MM.1S (cell line): ENCODE results near the gene CHID1.
A peak's percentile ranks its signal among the peaks of the same experiment; 100 is the strongest.

Experiments used
- DNase-seq: peaks from one replicate; pipeline ENCODE4 v3.0.0-alpha.2; 2015
- H2AFZ ChIP-seq: fragments of 300-600 bp; sonication (generic); 2 replicates; pipeline ENCODE4 v1.6.0; 2016; ENCODE audit warnings: antibody characterized with exemption, low read length
- H3F3A ChIP-seq: fragments of 300-600 bp; sonication (generic); 2 replicates; pipeline ENCODE4 v1.6.1; 2016; ENCODE audit warnings: mild to moderate bottlenecking, antibody characterized with exemption, low read length, moderate library complexity, mixed read lengths; ENCODE audit not compliant: insufficient read depth
- H3K27ac ChIP-seq: fragments of 300-600 bp; sonication (generic); 2 replicates; pipeline ENCODE4 v1.5.1; 2016; ENCODE audit warnings: mild to moderate bottlenecking, low read length
- H3K27me3 ChIP-seq: fragments of 300-600 bp; sonication (generic); replicated peaks from 2 replicates; pipeline ENCODE4 v1.6.0; 2016; ENCODE audit warnings: low read length; ENCODE audit not compliant: insufficient read depth
- H3K36me3 ChIP-seq: fragments of 300-600 bp; sonication (generic); replicated peaks from 2 replicates; pipeline ENCODE4 v1.6.1; 2016; ENCODE audit warnings: mild to moderate bottlenecking, low read length, mixed read lengths; ENCODE audit not compliant: insufficient read depth
- H3K4me1 ChIP-seq: fragments of 300-600 bp; sonication (generic); 2 replicates; pipeline ENCODE4 v1.6.1; 2016; ENCODE audit warnings: low read length, mixed read lengths
- H3K4me2 ChIP-seq: fragments of 300-600 bp; sonication (generic); 2 replicates; pipeline ENCODE4 v1.6.0; 2016; ENCODE audit warnings: low read depth, low read length
- H3K4me3 ChIP-seq: fragments of 300-600 bp; sonication (generic); 2 replicates; pipeline ENCODE4 v1.5.1; 2016; ENCODE audit warnings: low read length, mixed read lengths
- H3K79me2 ChIP-seq: fragments of 300-600 bp; sonication (generic); 2 replicates; pipeline ENCODE4 v1.6.1; 2016; ENCODE audit warnings: mixed run types, low read length, mixed read lengths
- H3K9ac ChIP-seq: fragments of 300-600 bp; sonication (generic); 2 replicates; pipeline ENCODE4 v1.6.1; 2016; ENCODE audit warnings: low read length, mixed read lengths
- H3K9me2 ChIP-seq: fragments of 300-600 bp; sonication (generic); replicated peaks from 2 replicates; pipeline ENCODE4 v1.6.1; 2016; ENCODE audit warnings: mild to moderate bottlenecking, low read length, mixed read lengths; ENCODE audit not compliant: insufficient read depth
- H3K9me3 ChIP-seq: fragments of 300-600 bp; sonication (generic); replicated peaks from 2 replicates; pipeline ENCODE4 v1.6.1; 2016; ENCODE audit warnings: mild to moderate bottlenecking, low read length, mixed read lengths; ENCODE audit not compliant: insufficient read depth
- H4K20me1 ChIP-seq: fragments of 300-600 bp; sonication (generic); 2 replicates; pipeline ENCODE4 v1.6.1; 2016; ENCODE audit warnings: mild to moderate bottlenecking, low read length, moderate library complexity, mixed read lengths; ENCODE audit not compliant: insufficient read depth
- EZH2 ChIP-seq: fragments of 300-600 bp; sonication (generic); optimal IDR thresholded peaks from 2 replicates; pipeline ENCODE3; 2017; ENCODE audit warnings: low read depth, mild to moderate bottlenecking, antibody characterized with exemption, low read length, mixed read lengths
- EZH2phosphoT487 ChIP-seq: fragments of 300-600 bp; sonication (generic); IDR thresholded peaks from 2 replicates; pipeline ENCODE4 v1.6.1; 2018; ENCODE audit warnings: antibody characterized with exemption, low read length
- TF ChIP-seq, protein P1 (sequence below): fragments of 300-600 bp; sonication (generic); IDR thresholded peaks from 2 replicates; pipeline ENCODE4 v1.5.1; 2016; ENCODE audit warnings: antibody characterized with exemption, low read length, mixed read lengths

Gene CHID1

DNA sequence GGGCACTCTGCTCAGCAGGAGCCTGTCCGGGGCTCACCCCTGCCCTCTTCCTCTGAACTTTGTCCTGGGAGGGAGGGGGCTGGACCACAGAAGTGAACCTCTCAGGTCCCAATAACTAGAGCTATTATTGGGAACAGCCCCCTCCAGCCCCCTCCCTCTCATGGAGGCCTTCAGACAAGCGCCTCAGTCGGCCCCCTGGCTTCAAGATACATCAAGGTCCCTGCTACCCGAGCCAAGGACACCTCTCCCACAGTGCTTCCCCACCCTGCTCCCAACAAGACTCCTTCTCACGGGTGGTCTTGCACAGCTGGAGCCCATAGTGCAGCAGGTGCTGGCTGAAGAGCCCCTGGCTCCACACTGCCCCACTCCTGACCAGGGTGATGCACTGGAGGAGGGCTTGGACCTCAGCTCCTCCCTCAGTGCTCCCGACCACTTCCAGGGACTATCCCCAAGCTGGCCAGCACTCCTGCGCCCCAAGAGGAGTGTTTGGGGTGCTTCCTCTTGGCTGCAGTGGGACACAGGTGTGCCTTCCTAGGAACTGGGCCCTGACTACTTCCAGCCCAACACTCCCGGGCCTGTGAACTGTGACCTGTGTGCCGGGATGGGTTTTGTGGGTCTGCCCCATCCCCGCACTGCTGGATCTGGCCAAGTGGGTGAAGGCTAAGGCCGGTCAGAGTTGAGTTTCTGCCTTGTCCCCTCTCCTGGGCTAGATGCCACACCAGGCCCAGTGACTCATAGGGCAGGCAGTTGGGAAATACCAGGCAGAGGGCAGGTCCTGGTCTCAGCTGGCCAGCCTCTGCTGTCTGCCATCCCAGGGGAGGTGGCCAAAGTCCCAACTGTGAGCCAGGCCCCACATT is 89.7 kb downstream of the CHID1 start:
- Histone ChIP-seq H3K36me3 (no peaks in the 10 kb centered on the region), H4K20me1 (no peaks in the 10 kb centered on the region), H3K4me3 (peak overlapping the region; percentile 78), H3K79me2 (peaks cover 17% of the 10 kb centered on the region), H3K9ac (peak overlapping the region; percentile 77; the same call in 1 of the 2 replicates), H3K27me3 (no peaks in the 10 kb centered on the region), H3K27ac (no peak overlapping the region), H2AFZ (no peak overlapping the region), H3K9me2 (no peaks in the 10 kb centered on the region), H3K9me3 (no peaks in the 10 kb centered on the region), H3F3A (0 out of 2 replicates have a peak, but pooled peaks cover 2% of the 10 kb centered on the region), H3K4me2 (peak overlapping the region; percentile 91), H3K4me1 (peaks cover 5% of the 10 kb centered on the region; the same call in 1 of the 2 replicates)
- DNase-seq, result no peak
- TF ChIP-seq EZH2, result no peak
- no peak for TF ChIP-seq EZH2phosphoT487
- TF ChIP-seq, protein P1, sequence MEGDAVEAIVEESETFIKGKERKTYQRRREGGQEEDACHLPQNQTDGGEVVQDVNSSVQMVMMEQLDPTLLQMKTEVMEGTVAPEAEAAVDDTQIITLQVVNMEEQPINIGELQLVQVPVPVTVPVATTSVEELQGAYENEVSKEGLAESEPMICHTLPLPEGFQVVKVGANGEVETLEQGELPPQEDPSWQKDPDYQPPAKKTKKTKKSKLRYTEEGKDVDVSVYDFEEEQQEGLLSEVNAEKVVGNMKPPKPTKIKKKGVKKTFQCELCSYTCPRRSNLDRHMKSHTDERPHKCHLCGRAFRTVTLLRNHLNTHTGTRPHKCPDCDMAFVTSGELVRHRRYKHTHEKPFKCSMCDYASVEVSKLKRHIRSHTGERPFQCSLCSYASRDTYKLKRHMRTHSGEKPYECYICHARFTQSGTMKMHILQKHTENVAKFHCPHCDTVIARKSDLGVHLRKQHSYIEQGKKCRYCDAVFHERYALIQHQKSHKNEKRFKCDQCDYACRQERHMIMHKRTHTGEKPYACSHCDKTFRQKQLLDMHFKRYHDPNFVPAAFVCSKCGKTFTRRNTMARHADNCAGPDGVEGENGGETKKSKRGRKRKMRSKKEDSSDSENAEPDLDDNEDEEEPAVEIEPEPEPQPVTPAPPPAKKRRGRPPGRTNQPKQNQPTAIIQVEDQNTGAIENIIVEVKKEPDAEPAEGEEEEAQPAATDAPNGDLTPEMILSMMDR, result no peak

DNA sequence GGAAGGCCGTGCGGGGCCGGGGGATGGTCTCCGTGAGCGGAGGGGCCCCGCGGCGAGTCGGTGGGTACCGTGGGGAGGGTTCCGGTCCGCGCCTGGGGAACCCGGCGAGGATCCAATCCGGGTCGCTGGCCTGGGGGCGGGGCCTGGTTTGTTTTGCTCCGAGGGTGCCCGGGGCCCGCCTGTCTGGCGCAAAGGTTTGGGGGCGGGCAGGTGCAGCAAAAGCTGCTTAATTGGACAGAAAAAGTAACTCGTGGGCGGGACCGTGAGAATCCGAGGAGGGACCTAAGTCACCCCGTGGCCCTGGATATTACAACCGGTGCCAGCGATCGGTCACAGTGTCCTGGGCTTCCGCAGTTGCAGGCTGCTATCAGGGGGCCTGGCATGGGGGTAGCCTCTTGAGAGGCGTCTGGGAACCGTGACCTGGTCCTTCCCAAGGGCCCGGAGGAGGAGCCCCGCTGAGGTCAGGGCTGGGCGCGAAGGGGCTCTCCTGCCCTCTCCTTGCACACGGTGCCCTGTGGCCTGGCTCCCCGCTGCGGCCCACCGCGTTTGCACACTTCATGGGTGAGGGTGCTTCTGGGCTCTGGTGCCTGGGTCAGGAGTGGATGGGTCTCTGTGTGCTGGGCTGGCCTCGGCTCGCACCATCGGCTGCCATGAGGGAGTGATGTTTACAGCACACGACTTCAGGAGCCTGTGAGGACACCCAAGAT is 90.5 kb downstream of the CHID1 start:
- peaks cover 5% of the 10 kb centered on the region; the same call in 1 of the 2 replicates for H3K4me1 ChIP-seq
- peaks cover 2% of the 10 kb centered on the region; the same call in 1 of the 2 replicates for H3F3A ChIP-seq
- no peaks in the 10 kb centered on the region for H4K20me1 ChIP-seq
- peak overlapping the region; percentile 77 for H3K9ac ChIP-seq
- H3K4me2 ChIP-seq, result peak overlapping the region; percentile 91
- DNase-seq, result peak; percentile 98
- H3K27ac ChIP-seq, result peak overlapping the region; percentile 51; the same call in 1 of the 2 replicates
- TF ChIP-seq EZH2phosphoT487 (no peak), EZH2 (no peak)
- TF ChIP-seq, protein P1, result no peak
- H3K79me2 ChIP-seq, result peaks cover 17% of the 10 kb centered on the region
- peak overlapping the region; percentile 78 for H3K4me3 ChIP-seq
- H3K27me3 ChIP-seq, result no peaks in the 10 kb centered on the region
- no peaks in the 10 kb centered on the region for H3K36me3 ChIP-seq
- peak overlapping the region; percentile 53; the same call in 1 of the 2 replicates for H2AFZ ChIP-seq
- H3K9me3 ChIP-seq, result no peaks in the 10 kb centered on the region
- no peaks in the 10 kb centered on the region for H3K9me2 ChIP-seq

DNA sequence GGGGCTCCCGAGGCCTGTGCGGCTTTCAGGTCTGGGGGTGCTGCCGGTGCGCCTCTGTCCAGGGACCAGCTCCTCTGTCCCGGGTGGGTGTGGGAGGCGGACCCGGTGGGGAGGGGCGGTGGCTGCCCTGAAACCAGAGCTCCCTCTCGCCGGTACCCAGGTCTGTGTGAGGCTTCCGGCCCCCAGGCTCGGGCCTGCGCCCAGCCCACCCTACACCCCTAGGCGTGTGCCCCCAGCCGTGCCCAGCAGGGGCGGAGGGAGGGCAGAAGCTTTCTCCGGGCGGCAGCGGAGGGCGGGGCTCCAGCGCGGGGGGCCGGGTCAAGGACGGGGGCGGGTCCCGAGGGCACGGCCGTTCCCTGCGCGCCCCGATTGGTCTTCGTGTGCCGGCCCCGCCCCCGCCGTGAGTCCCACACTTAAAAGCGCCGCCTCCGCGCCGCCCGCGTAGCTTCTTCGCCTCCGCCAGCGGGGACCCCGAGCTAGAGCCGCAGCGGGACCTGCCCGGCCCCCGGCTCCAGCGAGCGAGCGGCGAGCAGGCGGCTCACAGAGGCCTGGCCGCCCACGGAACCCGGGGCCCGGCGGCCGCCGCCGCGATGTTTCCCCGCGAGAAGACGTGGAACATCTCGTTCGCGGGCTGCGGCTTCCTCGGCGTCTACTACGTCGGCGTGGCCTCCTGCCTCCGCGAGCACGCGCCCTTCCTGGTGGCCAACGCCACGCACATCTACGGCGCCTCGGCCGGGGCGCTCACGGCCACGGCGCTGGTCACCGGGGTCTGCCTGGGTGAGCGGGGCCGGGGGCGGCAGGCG is 91.3 kb downstream of the CHID1 start:
- Histone ChIP-seq H3K9ac (peak overlapping the region; percentile 77), H3K27ac (peak overlapping the region; percentile 51; the same call in 1 of the 2 replicates), H3K27me3 (no peaks in the 10 kb centered on the region), H3K4me1 (peaks cover 5% of the 10 kb centered on the region; the same call in 1 of the 2 replicates), H3K9me3 (no peaks in the 10 kb centered on the region), H3K79me2 (peaks cover 17% of the 10 kb centered on the region), H4K20me1 (no peaks in the 10 kb centered on the region), H3K9me2 (no peaks in the 10 kb centered on the region), H2AFZ (peak overlapping the region; percentile 56), H3K4me3 (peak overlapping the region; percentile 78), H3K36me3 (no peaks in the 10 kb centered on the region), H3F3A (peaks cover 2% of the 10 kb centered on the region; the same call in 1 of the 2 replicates), H3K4me2 (peak overlapping the region; percentile 91)
- TF ChIP-seq EZH2 (no peak), EZH2phosphoT487 (no peak)
- TF ChIP-seq, protein P1, result no peak
- peak; percentile 94 for DNase-seq
